Mesendoderm (in vitro differentiated cells): ENCODE data around the gene SYPL1.

Experiments used
- DNase-seq: peaks from one replicate; pipeline ENCODE4 v3.0.0; 2013
- H2AK5ac ChIP-seq: 2 replicates; pipeline ENCODE4 v1.6.1; 2013; ENCODE audit warnings: low read length, inconsistent platforms
- H2BK120ac ChIP-seq: 2 replicates; pipeline ENCODE4 v1.6.1; 2013; ENCODE audit warnings: low read depth, mild to moderate bottlenecking, low read length, moderate library complexity, mixed read lengths
- H2BK15ac ChIP-seq: replicated peaks from 2 replicates; pipeline ENCODE4 v1.6.1; 2013; ENCODE audit warnings: low read depth, mild to moderate bottlenecking, moderate library complexity
- H2BK5ac ChIP-seq: 2 replicates; pipeline ENCODE4 v1.6.1; 2013; ENCODE audit warnings: low read length, inconsistent platforms
- H3K18ac ChIP-seq: 2 replicates; pipeline ENCODE4 v1.6.1; 2013; ENCODE audit warnings: mild to moderate bottlenecking, low read length, mixed read lengths
- H3K23ac ChIP-seq: one replicate; pipeline ENCODE4 v1.6.1; 2013; ENCODE audit warnings: low read length
- H3K27ac ChIP-seq: 2 replicates; pipeline ENCODE4 v1.5.1; 2013; ENCODE audit warnings: low read depth, mild to moderate bottlenecking, inconsistent platforms, low read length, moderate library complexity
- H3K27me3 ChIP-seq: 2 replicates; pipeline ENCODE4 v1.6.1; 2013; ENCODE audit warnings: low read length, control low read depth, mild to moderate bottlenecking, inconsistent platforms; ENCODE audit not compliant: insufficient read depth, poor library complexity
- H3K36me3 ChIP-seq: 2 replicates; pipeline ENCODE4 v1.6.1; 2013; ENCODE audit warnings: low read length, inconsistent platforms; ENCODE audit not compliant: control insufficient read depth, insufficient read depth
- H3K4ac ChIP-seq: one replicate; pipeline ENCODE4 v1.6.1; 2013; ENCODE audit warnings: low read depth, mild to moderate bottlenecking, low read length, moderate library complexity
- H3K4me1 ChIP-seq: 2 replicates; pipeline ENCODE4 v1.6.1; 2013; ENCODE audit warnings: low read depth, low read length, inconsistent platforms; ENCODE audit not compliant: control insufficient read depth
- H3K4me2 ChIP-seq: 2 replicates; pipeline ENCODE4 v1.6.1; 2013; ENCODE audit warnings: low read length
- H3K4me3 ChIP-seq: 2 replicates; pipeline ENCODE4 v1.5.1; 2013; ENCODE audit warnings: mild to moderate bottlenecking, low read length
- H3K56ac ChIP-seq: one replicate; pipeline ENCODE4 v1.6.1; 2013; ENCODE audit warnings: low read length
- H3K79me1 ChIP-seq: 2 replicates; pipeline ENCODE4 v1.6.1; 2013; ENCODE audit warnings: low read length, inconsistent platforms
- H3K79me2 ChIP-seq: 2 replicates; pipeline ENCODE4 v1.6.1; 2013; ENCODE audit warnings: mild to moderate bottlenecking, low read length; ENCODE audit not compliant: control insufficient read depth, insufficient read depth
- H3K9ac ChIP-seq: 2 replicates; pipeline ENCODE4 v1.6.1; 2013; ENCODE audit warnings: low read length, inconsistent platforms
- H4K5ac ChIP-seq: one replicate; pipeline ENCODE4 v1.6.1; 2013; ENCODE audit warnings: low read length
- H4K8ac ChIP-seq: one replicate; pipeline ENCODE4 v1.6.1; 2013; ENCODE audit warnings: low read depth, mild to moderate bottlenecking, control low read depth, low read length, moderate library complexity
- WGBS: extraction: QIAGEN DNeasy Blood & Tissue Kit; methylation state at CpG from one replicate; pipeline ENCODE4 v1.1.7; 2013; ENCODE audit warnings: low lambda C conversion rate, missing lambda C conversion rate; ENCODE audit not compliant: insufficient coverage; ENCODE audit errors: extremely low coverage; 5-methylcytosine and 5-hydroxymethylcytosine counted together

Gene SYPL1

GRCh38 chr7:106060394-106060920, 51.7 kb downstream of the SYPL1 start:
- Histone ChIP-seq H3K79me1 (no peaks in the 10 kb centered on the region), H2BK120ac (no peak overlapping the region), H2BK15ac (no peak overlapping the region), H3K23ac (no peak overlapping the region), H4K5ac (no peak overlapping the region), H3K36me3 (no peaks in the 10 kb centered on the region), H2BK5ac (no peak overlapping the region), H3K4me3 (no peak overlapping the region), H3K27ac (no peak overlapping the region), H3K79me2 (no peaks in the 10 kb centered on the region), H3K4me2 (no peak overlapping the region), H3K9ac (no peak overlapping the region), H3K18ac (no peak overlapping the region), H2AK5ac (no peak overlapping the region), H4K8ac (no peak overlapping the region), H3K56ac (no peak overlapping the region), H3K27me3 (no peaks in the 10 kb centered on the region), H3K4me1 (peaks cover 2% of the 10 kb centered on the region), H3K4ac (no peak overlapping the region)
- DNase-seq, result no peak
- WGBS, result no CpG with 5 or more reads among the region's 7 CpGs

- Histone ChIP-seq H3K18ac (no peak overlapping the region), H3K9ac (no peak overlapping the region), H2AK5ac (no peak overlapping the region), H3K4ac (no peak overlapping the region), H3K27me3 (no peaks in the 10 kb centered on the region), H3K79me1 (no peaks in the 10 kb centered on the region), H2BK5ac (no peak overlapping the region), H3K56ac (no peak overlapping the region), H4K5ac (no peak overlapping the region), H4K8ac (no peak overlapping the region), H3K79me2 (no peaks in the 10 kb centered on the region), H3K36me3 (no peaks in the 10 kb centered on the region), H3K27ac (no peak overlapping the region), H3K4me2 (no peak overlapping the region), H3K4me3 (no peak overlapping the region), H2BK120ac (no peak overlapping the region), H3K23ac (no peak overlapping the region), H3K4me1 (no peaks in the 10 kb centered on the region), H2BK15ac (no peak overlapping the region)
- no CpG with 5 or more reads among the region's 2 CpGs for WGBS
- DNase-seq, result no peak
Measured at GRCh38 chr7:106059556-106059955, 52.6 kb downstream of the SYPL1 start.

GRCh38 chr7:106058928-106059324, 53.2 kb downstream of the SYPL1 start:
- Histone ChIP-seq H3K27ac (no peak overlapping the region), H2BK120ac (no peak overlapping the region)

GRCh38 chr7:106057962-106058927, 53.9 kb downstream of the SYPL1 start:
- Histone ChIP-seq H3K27ac (no peak overlapping the region), H3K23ac (no peak overlapping the region), H3K4me2 (no peak overlapping the region), H2AK5ac (no peak overlapping the region), H4K5ac (no peak overlapping the region), H2BK5ac (no peak overlapping the region), H3K4me3 (no peak overlapping the region), H3K18ac (no peak overlapping the region), H3K79me1 (no peaks in the 10 kb centered on the region), H3K27me3 (no peaks in the 10 kb centered on the region), H4K8ac (no peak overlapping the region), H3K36me3 (no peaks in the 10 kb centered on the region), H3K56ac (peak overlapping the region; percentile 67), H3K9ac (no peak overlapping the region), H3K4me1 (no peaks in the 10 kb centered on the region), H2BK120ac (no peak overlapping the region), H3K79me2 (no peaks in the 10 kb centered on the region), H3K4ac (no peak overlapping the region), H2BK15ac (no peak overlapping the region)
- DNase-seq, result peak; percentile 32
- no CpG with 5 or more reads among the region's 19 CpGs for WGBS

More at GRCh38 chr7:106058928-106059324, 53.2 kb downstream of the SYPL1 start:
- H2AK5ac ChIP-seq, result peak overlapping the region; percentile 28
- H2BK5ac ChIP-seq, result no peak overlapping the region
- H3K18ac ChIP-seq, result no peak overlapping the region
- H3K4ac ChIP-seq, result no peak overlapping the region
- H3K4me1 ChIP-seq, result no peaks in the 10 kb centered on the region
- no peak overlapping the region for H4K8ac ChIP-seq
- no peaks in the 10 kb centered on the region for H3K79me1 ChIP-seq
- H2BK15ac ChIP-seq, result no peak overlapping the region
- no peaks in the 10 kb centered on the region for H3K27me3 ChIP-seq
- WGBS, result no CpG with 5 or more reads among the region's 3 CpGs
- no peak overlapping the region for H3K23ac ChIP-seq
- no peak overlapping the region for H4K5ac ChIP-seq
- no peak overlapping the region for H3K4me2 ChIP-seq
- H3K36me3 ChIP-seq, result no peaks in the 10 kb centered on the region
- no peak overlapping the region for H3K4me3 ChIP-seq
- DNase-seq, result no peak
- H3K9ac ChIP-seq, result no peak overlapping the region
- peak overlapping the region; percentile 67 for H3K56ac ChIP-seq
- no peaks in the 10 kb centered on the region for H3K79me2 ChIP-seq

- no peaks in the 10 kb centered on the region for H3K36me3 ChIP-seq
- DNase-seq, result no peak
- no peak overlapping the region for H3K27ac ChIP-seq
- H3K4me1 ChIP-seq, result no peaks in the 10 kb centered on the region
- no peak overlapping the region for H2BK5ac ChIP-seq
- H3K4me3 ChIP-seq, result no peak overlapping the region
- H3K56ac ChIP-seq, result no peak overlapping the region
- H2BK15ac ChIP-seq, result no peak overlapping the region
- H3K4me2 ChIP-seq, result no peak overlapping the region
- no peak overlapping the region for H2BK120ac ChIP-seq
- no peaks in the 10 kb centered on the region for H3K27me3 ChIP-seq
- no peak overlapping the region for H3K23ac ChIP-seq
- no peaks in the 10 kb centered on the region for H3K79me2 ChIP-seq
- no peak overlapping the region for H3K9ac ChIP-seq
- H2AK5ac ChIP-seq, result no peak overlapping the region
- no peak overlapping the region for H3K4ac ChIP-seq
- H3K18ac ChIP-seq, result no peak overlapping the region
- WGBS, result no CpG with 5 or more reads among the region's 10 CpGs
- H4K5ac ChIP-seq, result no peak overlapping the region
- H3K79me1 ChIP-seq, result no peaks in the 10 kb centered on the region
- H4K8ac ChIP-seq, result no peak overlapping the region
Measured at GRCh38 chr7:106057204-106057961, 54.7 kb downstream of the SYPL1 start.
